Neural progenitor cell (in vitro differentiated cells): Measurements from ENCODE around the gene FAM177B.

Experiments used
- EZH2 ChIP-seq: fragments of 200-600 bp; sonication (generic); IDR thresholded peaks from 2 replicates; pipeline ENCODE4 v1.6.1; 2017; ENCODE audit warnings: antibody characterized with exemption, mild to moderate bottlenecking, moderate library complexity
- TF ChIP-seq, protein P1 (sequence below): fragments of 200-600 bp; sonication (generic); IDR thresholded peaks from 2 replicates; pipeline ENCODE4 v1.5.1; 2017; ENCODE audit warnings: antibody characterized with exemption, mild to moderate bottlenecking

DNA sequence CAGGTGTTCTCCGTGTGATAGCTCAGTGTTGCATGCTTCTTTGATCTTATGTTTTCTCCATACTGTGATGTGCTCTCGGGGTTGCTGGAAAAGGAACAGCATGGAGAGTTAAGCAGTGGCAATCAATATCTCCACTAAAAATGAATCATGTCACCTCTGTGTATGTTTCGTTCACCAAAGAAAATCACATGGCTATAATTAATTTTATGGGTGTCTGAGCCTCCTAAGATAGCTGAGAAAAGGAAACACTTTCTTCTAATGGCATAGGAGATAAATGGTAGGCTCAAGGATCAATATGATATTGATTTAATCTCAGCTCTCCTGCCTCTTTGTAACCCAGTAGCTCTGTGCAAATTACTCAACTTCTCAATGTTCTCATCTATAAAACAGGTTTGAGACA, 14.3 kb downstream of the FAM177B start:
- no peak for TF ChIP-seq EZH2
- TF ChIP-seq, protein P1, sequence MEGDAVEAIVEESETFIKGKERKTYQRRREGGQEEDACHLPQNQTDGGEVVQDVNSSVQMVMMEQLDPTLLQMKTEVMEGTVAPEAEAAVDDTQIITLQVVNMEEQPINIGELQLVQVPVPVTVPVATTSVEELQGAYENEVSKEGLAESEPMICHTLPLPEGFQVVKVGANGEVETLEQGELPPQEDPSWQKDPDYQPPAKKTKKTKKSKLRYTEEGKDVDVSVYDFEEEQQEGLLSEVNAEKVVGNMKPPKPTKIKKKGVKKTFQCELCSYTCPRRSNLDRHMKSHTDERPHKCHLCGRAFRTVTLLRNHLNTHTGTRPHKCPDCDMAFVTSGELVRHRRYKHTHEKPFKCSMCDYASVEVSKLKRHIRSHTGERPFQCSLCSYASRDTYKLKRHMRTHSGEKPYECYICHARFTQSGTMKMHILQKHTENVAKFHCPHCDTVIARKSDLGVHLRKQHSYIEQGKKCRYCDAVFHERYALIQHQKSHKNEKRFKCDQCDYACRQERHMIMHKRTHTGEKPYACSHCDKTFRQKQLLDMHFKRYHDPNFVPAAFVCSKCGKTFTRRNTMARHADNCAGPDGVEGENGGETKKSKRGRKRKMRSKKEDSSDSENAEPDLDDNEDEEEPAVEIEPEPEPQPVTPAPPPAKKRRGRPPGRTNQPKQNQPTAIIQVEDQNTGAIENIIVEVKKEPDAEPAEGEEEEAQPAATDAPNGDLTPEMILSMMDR, result no peak
